Common myeloid progenitor, CD34-positive (primary cell): ENCODE data around the gene GPC5.

Experiments
- CTCF ChIA-PET: fragments of 350-600 bp; sonication (Branson Sonifier 250); formaldehyde crosslinking; loops from one replicate; lab custom pipeline; 2021; ENCODE audit warnings: antibody characterized with exemption; lab: Charles Lee
- POLR2A ChIA-PET: fragments of 350-600 bp; sonication (Branson Sonifier 250); formaldehyde crosslinking; loops from one replicate; lab custom pipeline; 2021; ENCODE audit warnings: antibody characterized with exemption; lab: Charles Lee
- DNase-seq, 3 donors: peaks; one replicate each; pipeline versions ENCODE4 v3.0.0 to v3.0.0-alpha.2; 2013
- H3K27ac ChIP-seq, 2 experiments: 1 replicate in 1 of 2; 2 replicates in 1 of 2; pipeline ENCODE4 v1.7.0; 2013; ENCODE audit warnings: inconsistent platforms in 2 of 2, low read length in 2 of 2, mild to moderate bottlenecking in 2 of 2, low read depth in 1 of 2, moderate library complexity in 1 of 2; ENCODE audit not compliant: severe bottlenecking in 2 of 2, insufficient read depth in 1 of 2, poor library complexity in 1 of 2
- H3K27me3 ChIP-seq, 5 experiments: replicated peaks in 2 of 5; 1 replicate in 3 of 5; 2 replicates in 2 of 5; pipeline versions ENCODE4 v1.6.1 to v1.7.0; 2013; ENCODE audit warnings: low read length in 4 of 5, mild to moderate bottlenecking in 2 of 5, moderate library complexity in 2 of 5, inconsistent platforms in 1 of 5; ENCODE audit not compliant: insufficient read depth in 5 of 5, control insufficient read depth in 4 of 5
- H3K36me3 ChIP-seq, 4 experiments: 1 replicate in 2 of 4; 2 replicates in 2 of 4; pipeline versions ENCODE4 v1.6.1 to v1.7.0; 2013; ENCODE audit warnings: low read length in 3 of 4, control low read depth in 1 of 4, mild to moderate bottlenecking in 1 of 4; ENCODE audit not compliant: control insufficient read depth in 4 of 4, insufficient read depth in 4 of 4
- H3K4me1 ChIP-seq, 4 experiments: 1 replicate in 3 of 4; 2 replicates in 1 of 4; pipeline versions ENCODE4 v1.6.1 to v1.7.1; 2013; ENCODE audit warnings: low read length in 3 of 4, mild to moderate bottlenecking in 3 of 4, control low read depth in 1 of 4, inconsistent platforms in 1 of 4, moderate library complexity in 1 of 4; ENCODE audit not compliant: control insufficient read depth in 4 of 4, insufficient read depth in 4 of 4; ENCODE audit errors: control extremely low read depth in 1 of 4
- H3K4me3 ChIP-seq, 7 experiments: 1 replicate in 4 of 7; 2 replicates in 3 of 7; pipeline versions ENCODE4 v1.5.1 to v1.7.0; 2013; ENCODE audit warnings: mild to moderate bottlenecking in 7 of 7, low read length in 6 of 7, moderate library complexity in 6 of 7, inconsistent platforms in 2 of 7, low read depth in 2 of 7, control low read depth in 1 of 7; ENCODE audit not compliant: insufficient read depth in 4 of 7, control insufficient read depth in 1 of 7; ENCODE audit errors: extremely low read depth in 1 of 7
- H3K9me3 ChIP-seq, 5 experiments: 1 replicate in 4 of 5; 2 replicates in 1 of 5; pipeline versions ENCODE4 v1.6.1 to v1.7.1; 2013; ENCODE audit warnings: low read length in 4 of 5, mild to moderate bottlenecking in 2 of 5, inconsistent platforms in 1 of 5, low read depth in 1 of 5, moderate library complexity in 1 of 5; ENCODE audit not compliant: control insufficient read depth in 4 of 5, insufficient read depth in 2 of 5; ENCODE audit errors: control extremely low read depth in 1 of 5
- WGBS: methylation state at CpG from one replicate; pipeline ENCODE4 v1.1.5; 2013; ENCODE audit not compliant: insufficient coverage; 5-methylcytosine and 5-hydroxymethylcytosine counted together

Gene GPC5

GRCh38 chr13:92101801-92102200, 703.4 kb downstream of the GPC5 start:
- Histone ChIP-seq H3K27ac (no peak overlapping the region), H3K27me3 (no peaks in the 10 kb centered on the region), H3K9me3 (no peaks in the 10 kb centered on the region), H3K4me3 (no peak overlapping the region), H3K4me1 (no peaks in the 10 kb centered on the region), H3K36me3 (no peaks in the 10 kb centered on the region)
- no peak for DNase-seq
- ChIA-PET POLR2A (no interaction called here), CTCF (no interaction called here)

GRCh38 chr13:92103689-92104153, 705.3 kb downstream of the GPC5 start:
- Histone ChIP-seq H3K9me3 (no peaks in the 10 kb centered on the region), H3K36me3 (no peaks in the 10 kb centered on the region), H3K27ac (no peak overlapping the region), H3K4me3 (no peak overlapping the region), H3K4me1 (no peaks in the 10 kb centered on the region), H3K27me3 (no peaks in the 10 kb centered on the region)
- CTCF ChIA-PET: no interaction called here
- POLR2A ChIA-PET: no interaction called here
- DNase-seq: no peak
- WGBS: 69% methylated on average over 5 of the region's 6 CpGs

GRCh38 chr13:92122186-92122853, 723.9 kb downstream of the GPC5 start:
- Histone ChIP-seq H3K27me3 (no peaks in the 10 kb centered on the region), H3K27ac (no peak overlapping the region), H3K4me3 (no peak overlapping the region), H3K4me1 (no peaks in the 10 kb centered on the region), H3K36me3 (no peaks in the 10 kb centered on the region), H3K9me3 (no peaks in the 10 kb centered on the region)
- WGBS: 89% methylated on average over 8 of the region's 9 CpGs
- POLR2A ChIA-PET: no interaction called here
- CTCF ChIA-PET: no interaction called here
- DNase-seq: no peak

GRCh38 chr13:92126399-92126798, 728.0 kb downstream of the GPC5 start:
- Histone ChIP-seq H3K4me1 (no peaks in the 10 kb centered on the region), H3K9me3 (no peaks in the 10 kb centered on the region), H3K27me3 (no peaks in the 10 kb centered on the region), H3K27ac (no peak overlapping the region), H3K4me3 (no peak overlapping the region), H3K36me3 (no peaks in the 10 kb centered on the region)
- ChIA-PET CTCF (no interaction called here), POLR2A (no interaction called here)
- 80% methylated on average over 1 of the region's 2 CpGs for WGBS
- no peak for DNase-seq

GRCh38 chr13:92135509-92135908, 737.1 kb downstream of the GPC5 start:
- POLR2A ChIA-PET: no interaction called here
- Histone ChIP-seq H3K27me3 (no peaks in the 10 kb centered on the region), H3K4me1 (no peaks in the 10 kb centered on the region), H3K36me3 (no peaks in the 10 kb centered on the region), H3K4me3 (no peak overlapping the region), H3K9me3 (no peaks in the 10 kb centered on the region), H3K27ac (no peak overlapping the region)
- DNase-seq: no peak
- 95% methylated on average over 6 of the region's 7 CpGs for WGBS
- CTCF ChIA-PET: no interaction called here

GRCh38 chr13:92136449-92137155, 738.2 kb downstream of the GPC5 start:
- Histone ChIP-seq H3K4me1 (no peaks in the 10 kb centered on the region), H3K36me3 (no peaks in the 10 kb centered on the region), H3K4me3 (no peak overlapping the region), H3K27me3 (no peaks in the 10 kb centered on the region), H3K27ac (no peak overlapping the region), H3K9me3 (no peaks in the 10 kb centered on the region)
- WGBS: 39% methylated on average over 2 of the region's 6 CpGs
- POLR2A ChIA-PET: interaction anchor here (0.6 kb wide), 1 partner anchor 961 kb away, joined by 5 read pairs; no protein-coding TSS in a partner anchor
- peak in 1 of 3 donors; percentile 21 for DNase-seq
- CTCF ChIA-PET: no interaction called here

GRCh38 chr13:92137520-92137919, 739.1 kb downstream of the GPC5 start:
- Histone ChIP-seq H3K9me3 (no peaks in the 10 kb centered on the region), H3K27me3 (no peaks in the 10 kb centered on the region)

More at GRCh38 chr13:92137520-92137919, 739.1 kb downstream of the GPC5 start:
- POLR2A ChIA-PET: no interaction called here
- WGBS: no CpG with 5 or more reads among the region's 3 CpGs
- Histone ChIP-seq H3K4me3 (no peak overlapping the region), H3K36me3 (no peaks in the 10 kb centered on the region), H3K4me1 (no peaks in the 10 kb centered on the region), H3K27ac (no peak overlapping the region)
- no peak for DNase-seq
- CTCF ChIA-PET: no interaction called here
